SU-DHL-6 (cell line): ENCODE results near the gene TREX2.

Source experiments
- EZH2phosphoT487 ChIP-seq: fragments of 200-600 bp; sonication (generic), shearing (Covaris generic); conservative IDR thresholded peaks from 2 replicates; pipeline ENCODE4 v1.6.1; 2018; ENCODE audit warnings: mild to moderate bottlenecking, antibody characterized with exemption, low read length, moderate library complexity, mixed read lengths
- TF ChIP-seq, protein P1 (sequence below): fragments of 200-600 bp; sonication (generic); IDR thresholded peaks from one replicate; pipeline ENCODE4 v1.5.1; 2017; ENCODE audit warnings: antibody characterized with exemption, mild to moderate bottlenecking, low read length, moderate library complexity; ENCODE audit not compliant: insufficient read depth, poor library complexity, severe bottlenecking

DNA sequence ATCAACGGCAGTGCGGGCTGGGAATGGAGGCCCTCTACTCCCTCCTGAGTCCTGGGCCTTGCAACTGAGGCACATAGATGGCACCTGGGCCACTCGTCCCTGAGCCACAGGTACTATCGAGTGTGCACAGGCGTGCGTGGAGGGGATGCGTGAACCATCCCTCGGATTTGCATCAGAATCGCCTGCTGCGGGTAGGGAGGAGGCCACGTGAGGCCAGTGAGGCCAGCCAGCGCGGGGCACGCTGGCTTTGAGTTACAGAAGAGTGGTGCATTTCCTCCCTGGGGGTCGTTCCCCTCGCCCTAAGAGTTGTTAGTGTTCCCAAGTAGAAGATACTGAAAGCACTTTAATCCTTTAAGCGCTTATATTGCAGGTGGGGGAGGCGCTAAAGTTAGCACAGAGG, 24.0 kb downstream of the TREX2 start:
- TF ChIP-seq, protein P1, sequence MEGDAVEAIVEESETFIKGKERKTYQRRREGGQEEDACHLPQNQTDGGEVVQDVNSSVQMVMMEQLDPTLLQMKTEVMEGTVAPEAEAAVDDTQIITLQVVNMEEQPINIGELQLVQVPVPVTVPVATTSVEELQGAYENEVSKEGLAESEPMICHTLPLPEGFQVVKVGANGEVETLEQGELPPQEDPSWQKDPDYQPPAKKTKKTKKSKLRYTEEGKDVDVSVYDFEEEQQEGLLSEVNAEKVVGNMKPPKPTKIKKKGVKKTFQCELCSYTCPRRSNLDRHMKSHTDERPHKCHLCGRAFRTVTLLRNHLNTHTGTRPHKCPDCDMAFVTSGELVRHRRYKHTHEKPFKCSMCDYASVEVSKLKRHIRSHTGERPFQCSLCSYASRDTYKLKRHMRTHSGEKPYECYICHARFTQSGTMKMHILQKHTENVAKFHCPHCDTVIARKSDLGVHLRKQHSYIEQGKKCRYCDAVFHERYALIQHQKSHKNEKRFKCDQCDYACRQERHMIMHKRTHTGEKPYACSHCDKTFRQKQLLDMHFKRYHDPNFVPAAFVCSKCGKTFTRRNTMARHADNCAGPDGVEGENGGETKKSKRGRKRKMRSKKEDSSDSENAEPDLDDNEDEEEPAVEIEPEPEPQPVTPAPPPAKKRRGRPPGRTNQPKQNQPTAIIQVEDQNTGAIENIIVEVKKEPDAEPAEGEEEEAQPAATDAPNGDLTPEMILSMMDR = no peak
- no peak for TF ChIP-seq EZH2phosphoT487
